Right atrium auricular region (tissue), 2 donors: ENCODE results near the gene UBXN4. TPM values are rescaled to one million over a fixed set of nuclear protein-coding genes. Genes with fewer than 3 reads are reported as not detected.

Source experiments
- DNase-seq: peaks from one replicate; pipeline ENCODE4 v3.0.0-alpha.2; 2019; ENCODE audit warnings: low spot score
- H3K27ac ChIP-seq, 2 donors: fragments of 200-600 bp; sonication (generic); 1 replicate in 1 of 2; 2 replicates in 1 of 2; pipeline ENCODE4 v1.5.1; 2016 to 2019
- H3K27me3 ChIP-seq, 2 donors: fragments of 200-600 bp; sonication (generic); one replicate each; pipeline versions ENCODE4 v1.5.1 to v1.6.0; 2017 to 2019
- H3K36me3 ChIP-seq: fragments of 200-600 bp; sonication (generic); one replicate; pipeline ENCODE4 v1.5.1; 2016
- H3K4me1 ChIP-seq, 2 donors: fragments of 200-600 bp; sonication (generic); one replicate each; pipeline versions ENCODE4 v1.5.1 to v1.6.0; 2017 to 2019
- H3K4me3 ChIP-seq, 2 donors: fragments of 200-600 bp; sonication (generic); 1 replicate in 1 of 2; 2 replicates in 1 of 2; pipeline ENCODE4 v1.5.1; 2017 to 2019; ENCODE audit warnings: mild to moderate bottlenecking in 1 of 2, moderate library complexity in 1 of 2
- H3K9me3 ChIP-seq, 2 donors: fragments of 200-600 bp; sonication (generic); one replicate each; pipeline ENCODE4 v1.5.1; 2019
- CTCF ChIP-seq, 2 donors: fragments of 200-600 bp; sonication (generic); IDR thresholded peaks; one replicate each; pipeline ENCODE4 v1.5.1; 2019; ENCODE audit warnings: antibody characterized with exemption in 2 of 2
- total RNA-seq, 2 donors: library from RNA; depleted of rRNA; stranded (reverse); fragments of >200 nt; gene quantifications; one replicate each; pipeline ENCODE4 v1.1.0, GENCODE V29; 2016

Gene UBXN4
- total RNA-seq, 2 donors from 2014 or later, result 37.5 to 48.7 TPM

GRCh38 chr2:135796606-135797005 is 55.0 kb downstream of the UBXN4 start:
- no peak overlapping the region for H3K27ac ChIP-seq
- no peak overlapping the region for H3K4me3 ChIP-seq
- no peak for DNase-seq
- peaks cover 0 to 15% of the 10 kb centered on the region in 2 donors for H3K4me1 ChIP-seq
- H3K9me3 ChIP-seq, result peaks cover 0 to 8% of the 10 kb centered on the region in 2 donors
- no peaks in the 10 kb centered on the region for H3K27me3 ChIP-seq
- no peaks in the 10 kb centered on the region for H3K36me3 ChIP-seq
- no peak for TF ChIP-seq CTCF (IDR thresholded peaks at IDR 0.05)

GRCh38 chr2:135797497-135798274 is 56.0 kb downstream of the UBXN4 start:
- TF ChIP-seq CTCF (IDR thresholded peaks at IDR 0.05), result peak; percentile 78 to 87
- H3K27me3 ChIP-seq, result no peaks in the 10 kb centered on the region
- no peak overlapping the region for H3K27ac ChIP-seq
- H3K4me1 ChIP-seq, result peaks cover 0 to 15% of the 10 kb centered on the region in 2 donors
- DNase-seq, result peak; percentile 78
- no peaks in the 10 kb centered on the region for H3K36me3 ChIP-seq
- no peak overlapping the region for H3K4me3 ChIP-seq
- peaks cover 0 to 8% of the 10 kb centered on the region in 2 donors for H3K9me3 ChIP-seq

- H3K9me3 ChIP-seq, result peaks cover 0 to 8% of the 10 kb centered on the region in 2 donors
- no peak overlapping the region for H3K4me3 ChIP-seq
- TF ChIP-seq CTCF (IDR thresholded peaks at IDR 0.05), result no peak
- peaks cover 0 to 15% of the 10 kb centered on the region in 2 donors for H3K4me1 ChIP-seq
- H3K36me3 ChIP-seq, result no peaks in the 10 kb centered on the region
- DNase-seq, result no peak
- H3K27me3 ChIP-seq, result no peaks in the 10 kb centered on the region
- no peak overlapping the region for H3K27ac ChIP-seq
These were observed 56.6 kb downstream of the UBXN4 start for GRCh38 chr2:135798275-135798705.

- no peak overlapping the region for H3K4me3 ChIP-seq
- no peak for DNase-seq
- TF ChIP-seq CTCF (IDR thresholded peaks at IDR 0.05), result peak in 1 of 2 donors; percentile 37
- H3K27me3 ChIP-seq, result no peaks in the 10 kb centered on the region
- H3K36me3 ChIP-seq, result no peaks in the 10 kb centered on the region
- no peak overlapping the region for H3K27ac ChIP-seq
- peaks cover 0 to 15% of the 10 kb centered on the region in 2 donors for H3K4me1 ChIP-seq
- peaks cover 0 to 8% of the 10 kb centered on the region in 2 donors for H3K9me3 ChIP-seq
These were observed 57.1 kb downstream of the UBXN4 start for GRCh38 chr2:135798762-135799161.

GRCh38 chr2:135799738-135800137 is 58.1 kb downstream of the UBXN4 start:
- H3K27ac ChIP-seq, result no peak overlapping the region
- DNase-seq, result no peak
- H3K4me3 ChIP-seq, result no peak overlapping the region
- H3K4me1 ChIP-seq, result peaks cover 0 to 15% of the 10 kb centered on the region in 2 donors
- no peaks in the 10 kb centered on the region for H3K36me3 ChIP-seq
- no peaks in the 10 kb centered on the region for H3K27me3 ChIP-seq
- H3K9me3 ChIP-seq, result peaks cover 0 to 8% of the 10 kb centered on the region in 2 donors
- no peak for TF ChIP-seq CTCF (IDR thresholded peaks at IDR 0.05)
